Measurements from ENCODE around the gene DOCK1.

DOCK1 gene

GRCh38 chr10:127129104-127129503, 223.9 kb downstream of the DOCK1 start:
- H3K27ac ChIP-seq = no peak overlapping the region
- TF ChIP-seq CTCF (conservative IDR thresholded peaks at IDR 0.05) = no peak

- TF ChIP-seq CTCF (conservative IDR thresholded peaks at IDR 0.05) = no peak
Measured at GRCh38 chr10:127132451-127132850, 227.2 kb downstream of the DOCK1 start.

GRCh38 chr10:127133225-127133624, 228.0 kb downstream of the DOCK1 start:
- H3K27ac ChIP-seq = peak overlapping the region; percentile 34; the same call in 1 of the 2 replicates
- TF ChIP-seq CTCF (conservative IDR thresholded peaks at IDR 0.05) = no peak

More at GRCh38 chr10:127132451-127132850, 227.2 kb downstream of the DOCK1 start:
- H3K27ac ChIP-seq = no peak overlapping the region

GRCh38 chr10:127133672-127134500, 228.7 kb downstream of the DOCK1 start:
- no peak for TF ChIP-seq CTCF (conservative IDR thresholded peaks at IDR 0.05)
- H3K27ac ChIP-seq = peak overlapping the region; percentile 34; the same call in 1 of the 2 replicates

- TF ChIP-seq CTCF (conservative IDR thresholded peaks at IDR 0.05) = no peak
- no peak overlapping the region for H3K27ac ChIP-seq
Measured at GRCh38 chr10:127135844-127136577, 230.8 kb downstream of the DOCK1 start.

GRCh38 chr10:127137391-127137790, 232.2 kb downstream of the DOCK1 start:
- H3K27ac ChIP-seq = no peak overlapping the region
- no peak for TF ChIP-seq CTCF (conservative IDR thresholded peaks at IDR 0.05)

- TF ChIP-seq CTCF (conservative IDR thresholded peaks at IDR 0.05) = peak; percentile 24
- H3K27ac ChIP-seq = 0 out of 2 replicates have a peak overlapping the region, but pooled peaks have one; percentile 22
Measured at GRCh38 chr10:127142136-127142535, 236.9 kb downstream of the DOCK1 start.

Measured in VCaP (cell line).